Dendritic cell treated with granulocyte-macrophage colony-stimulating factor and Interleukin-4, amounts not matched to agents 40 ng/mL and 50 ng/mL, for 4 days (primary cell): ENCODE measurements around the gene CNNM3.
A peak's percentile ranks its signal among the peaks of the same experiment; 100 is the strongest.

ENCODE experiments used
- H3K27ac Mint-ChIP-seq: one replicate; pipeline ENCODE4 v1.8.0; 2022; ENCODE audit warnings: mild to moderate bottlenecking, mixed read lengths
- H3K27me3 Mint-ChIP-seq: one replicate; pipeline ENCODE4 v1.8.0; 2022; ENCODE audit warnings: mild to moderate bottlenecking, mixed read lengths
- H3K36me3 Mint-ChIP-seq: one replicate; pipeline ENCODE4 v1.8.0; 2022; ENCODE audit warnings: low read depth, mixed read lengths
- H3K4me1 Mint-ChIP-seq: one replicate; pipeline ENCODE4 v1.8.0; 2022; ENCODE audit warnings: low read depth, mixed read lengths
- H3K4me3 Mint-ChIP-seq: one replicate; pipeline ENCODE4 v1.8.0; 2022; ENCODE audit warnings: mild to moderate bottlenecking, moderate library complexity, mixed read lengths
- H3K9me3 Mint-ChIP-seq: one replicate; pipeline ENCODE4 v1.8.0; 2022; ENCODE audit warnings: mixed read lengths
- intact Hi-C: fragments of 100-400 bp; cut with micrococcal nuclease; formaldehyde crosslinking; loops from one replicate; pipeline ENCODE4 v1.15.0; 2022

The CNNM3 gene

GRCh38 chr2:96875498-96876268, 59.6 kb downstream of the CNNM3 start:
- peak overlapping the region; percentile 45 for H3K27ac Mint-ChIP-seq
- H3K36me3 Mint-ChIP-seq, result no peaks in the 10 kb centered on the region
- H3K9me3 Mint-ChIP-seq, result no peaks in the 10 kb centered on the region
- H3K4me1 Mint-ChIP-seq, result peaks cover 54% of the 10 kb centered on the region
- no peak overlapping the region for H3K4me3 Mint-ChIP-seq
- intact Hi-C loops, result no loop called here
- peaks cover 96% of the 10 kb centered on the region for H3K27me3 Mint-ChIP-seq

DNA sequence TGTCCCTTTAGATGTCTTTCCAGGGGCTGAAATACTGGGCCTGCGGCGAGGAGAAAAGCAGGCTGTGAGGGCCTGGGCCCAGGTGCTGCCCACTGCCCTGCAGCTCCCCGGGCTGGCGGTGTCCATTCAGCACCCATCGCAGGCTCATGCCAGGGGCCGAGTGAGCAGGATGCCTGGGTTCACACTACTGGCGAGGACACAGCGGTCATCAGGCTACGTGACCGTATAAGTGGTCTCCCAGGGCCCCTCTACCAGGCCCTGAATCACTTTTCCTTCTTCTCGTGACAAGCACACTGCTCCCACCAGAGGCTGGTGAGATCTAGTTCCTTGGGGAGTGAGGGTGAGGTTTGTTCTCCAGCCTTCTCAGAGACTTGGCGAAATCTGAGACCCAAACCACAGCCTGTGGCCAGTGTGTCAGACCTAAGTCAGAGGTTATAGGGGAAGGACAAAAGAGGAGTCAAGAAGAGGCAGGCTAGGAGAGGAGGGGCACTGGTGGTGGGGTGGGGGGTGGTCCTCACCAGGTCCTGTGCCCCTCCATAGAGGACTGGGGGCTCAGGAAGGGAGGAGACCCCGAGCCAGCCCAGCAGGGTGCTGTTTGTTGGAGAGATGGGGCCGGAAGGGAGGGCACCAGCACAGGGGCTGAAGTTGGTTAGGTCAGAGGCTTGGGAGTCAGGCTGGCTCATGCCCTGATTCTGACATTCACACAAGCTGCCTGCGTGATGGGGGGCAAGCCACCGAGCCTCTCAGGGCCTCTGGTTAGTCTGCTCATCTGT, 60.4 kb downstream of the CNNM3 start:
- Mint-ChIP-seq H3K4me3 (no peak overlapping the region), H3K9me3 (no peaks in the 10 kb centered on the region), H3K27me3 (peaks cover 96% of the 10 kb centered on the region), H3K4me1 (peaks cover 53% of the 10 kb centered on the region), H3K36me3 (no peaks in the 10 kb centered on the region), H3K27ac (no peak overlapping the region)
- intact Hi-C loops, result no loop called here

DNA sequence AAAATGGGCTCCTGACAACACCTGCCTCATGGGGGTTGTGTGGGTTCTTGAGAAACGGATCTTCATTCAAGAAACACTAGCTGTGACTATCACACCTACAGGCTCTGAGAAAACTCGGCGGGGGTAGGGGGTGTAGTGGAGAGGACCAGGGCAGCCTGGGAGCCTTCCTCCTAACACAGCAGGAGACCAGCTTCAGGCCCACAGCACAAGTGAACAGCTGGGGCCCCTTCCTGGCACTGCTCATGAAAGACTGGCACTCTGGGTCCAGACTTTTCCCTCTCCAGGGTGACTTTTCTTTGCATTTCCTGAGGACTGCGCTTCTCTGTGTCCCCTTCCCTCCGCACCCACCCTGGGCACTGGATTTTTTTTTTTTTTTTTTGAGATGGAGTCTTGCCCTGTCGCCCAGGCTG, 61.0 kb downstream of the CNNM3 start:
- Mint-ChIP-seq H3K36me3 (no peaks in the 10 kb centered on the region), H3K27ac (no peak overlapping the region)

DNA sequence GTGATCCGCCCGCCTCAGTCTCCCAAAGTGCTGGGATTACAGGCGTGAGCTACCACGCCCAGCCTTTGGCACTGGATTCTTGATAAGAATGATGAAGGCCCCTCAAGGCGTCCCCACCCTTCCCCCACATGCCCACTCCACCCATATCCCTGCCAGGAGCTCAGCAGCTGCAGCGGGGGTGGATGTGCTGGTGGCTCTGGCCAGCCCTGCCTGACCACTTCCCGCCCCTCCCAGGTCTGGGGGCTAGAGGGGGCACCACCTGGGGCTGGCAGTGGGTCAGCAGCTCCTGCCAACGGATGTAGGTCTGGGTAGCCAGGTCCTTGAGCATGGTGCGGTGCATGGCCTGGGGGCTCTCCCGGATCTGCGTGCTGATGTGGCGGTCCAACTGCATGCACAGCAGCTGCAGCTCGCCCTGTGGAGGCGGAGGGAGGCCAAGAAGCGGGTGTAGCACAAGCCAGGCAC, 61.6 kb downstream of the CNNM3 start:
- Mint-ChIP-seq H3K27me3 (peaks cover 97% of the 10 kb centered on the region), H3K27ac (no peak overlapping the region)

More for the DNA sequence above, 61.0 kb downstream of the CNNM3 start:
- H3K4me1 Mint-ChIP-seq, result peaks cover 55% of the 10 kb centered on the region
- intact Hi-C loops, result no loop called here
- no peaks in the 10 kb centered on the region for H3K9me3 Mint-ChIP-seq
- H3K27me3 Mint-ChIP-seq, result peaks cover 97% of the 10 kb centered on the region
- H3K4me3 Mint-ChIP-seq, result no peak overlapping the region

GRCh38 chr2:96878171-96878570, 62.1 kb downstream of the CNNM3 start:
- Mint-ChIP-seq H3K27me3 (peaks cover 97% of the 10 kb centered on the region), H3K4me3 (no peak overlapping the region), H3K36me3 (no peaks in the 10 kb centered on the region), H3K4me1 (peaks cover 48% of the 10 kb centered on the region), H3K27ac (no peak overlapping the region), H3K9me3 (no peaks in the 10 kb centered on the region)
- intact Hi-C loops, result no loop called here

More for the DNA sequence above, 61.6 kb downstream of the CNNM3 start:
- H3K4me3 Mint-ChIP-seq, result no peak overlapping the region
- intact Hi-C loops, result no loop called here
- peaks cover 53% of the 10 kb centered on the region for H3K4me1 Mint-ChIP-seq
- no peaks in the 10 kb centered on the region for H3K9me3 Mint-ChIP-seq
- H3K36me3 Mint-ChIP-seq, result no peaks in the 10 kb centered on the region

DNA sequence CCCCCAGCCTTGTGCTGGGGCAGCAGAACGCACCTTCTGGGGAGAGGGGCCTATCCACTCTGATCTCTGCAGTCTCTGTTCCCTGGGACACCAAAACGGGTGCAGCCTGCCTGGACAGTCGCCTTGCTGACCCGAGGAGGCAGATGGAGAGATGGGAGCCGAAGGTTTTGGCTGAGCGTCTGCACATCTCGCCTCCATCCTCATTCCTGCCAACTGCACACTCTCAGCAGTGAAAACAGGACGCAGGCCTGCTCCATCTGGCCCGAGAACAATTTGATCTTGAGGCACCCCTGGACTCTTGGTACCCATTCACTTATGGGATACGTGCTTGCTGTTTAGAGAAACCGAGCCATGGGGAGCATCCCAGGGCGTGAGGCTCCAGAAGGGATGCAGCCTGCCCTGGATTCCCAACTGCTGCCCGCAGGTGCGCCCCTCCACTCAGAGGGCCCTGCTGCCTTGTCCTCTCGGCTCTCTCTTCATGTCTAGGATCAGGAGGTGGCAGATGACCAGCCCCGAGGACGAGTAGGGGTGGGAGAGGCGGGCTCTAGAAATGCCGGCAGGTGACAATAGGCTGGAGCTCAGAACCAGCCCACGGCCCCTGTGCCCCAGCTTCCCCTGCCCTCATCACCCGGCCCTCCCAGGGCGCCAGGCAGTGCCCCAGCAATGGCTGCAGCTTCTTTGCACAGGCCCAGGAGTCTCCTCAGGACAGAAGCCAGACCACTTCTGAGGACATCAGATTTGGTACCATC, 62.9 kb downstream of the CNNM3 start:
- Mint-ChIP-seq H3K9me3 (no peaks in the 10 kb centered on the region), H3K27ac (no peak overlapping the region), H3K4me1 (peaks cover 42% of the 10 kb centered on the region), H3K4me3 (no peak overlapping the region), H3K27me3 (peaks cover 100% of the 10 kb centered on the region), H3K36me3 (no peaks in the 10 kb centered on the region)
- intact Hi-C loops, result no loop called here

- H3K9me3 Mint-ChIP-seq, result no peaks in the 10 kb centered on the region
- peaks cover 42% of the 10 kb centered on the region for H3K4me1 Mint-ChIP-seq
- no peak overlapping the region for H3K4me3 Mint-ChIP-seq
- H3K36me3 Mint-ChIP-seq, result no peaks in the 10 kb centered on the region
- H3K27me3 Mint-ChIP-seq, result peaks cover 100% of the 10 kb centered on the region
- intact Hi-C loops, result no loop called here
- no peak overlapping the region for H3K27ac Mint-ChIP-seq
These were observed 63.5 kb downstream of the CNNM3 start for GRCh38 chr2:96879545-96880040.

DNA sequence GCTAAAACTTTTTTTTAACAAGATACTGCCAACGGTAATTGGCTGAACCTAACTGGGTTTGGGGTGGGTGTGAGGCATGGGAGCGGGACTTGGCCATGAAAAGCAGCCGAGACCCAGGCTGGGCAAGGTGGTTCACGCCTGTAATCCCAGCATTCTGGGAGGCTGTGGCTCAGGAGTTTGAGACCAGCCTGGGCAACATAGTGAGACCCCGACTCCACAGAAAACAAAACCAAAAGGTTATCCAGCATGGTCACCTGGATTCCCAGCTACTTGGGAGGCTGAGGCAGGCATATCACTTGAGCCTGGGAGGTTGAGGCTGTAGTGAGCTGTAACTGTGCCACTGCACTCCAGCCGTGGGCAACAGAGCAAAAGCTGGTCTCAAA, 64.8 kb downstream of the CNNM3 start:
- intact Hi-C loops, result no loop called here
- Mint-ChIP-seq H3K9me3 (no peaks in the 10 kb centered on the region), H3K4me3 (no peak overlapping the region), H3K4me1 (peaks cover 42% of the 10 kb centered on the region), H3K36me3 (no peaks in the 10 kb centered on the region), H3K27me3 (peaks cover 100% of the 10 kb centered on the region), H3K27ac (no peak overlapping the region)

DNA sequence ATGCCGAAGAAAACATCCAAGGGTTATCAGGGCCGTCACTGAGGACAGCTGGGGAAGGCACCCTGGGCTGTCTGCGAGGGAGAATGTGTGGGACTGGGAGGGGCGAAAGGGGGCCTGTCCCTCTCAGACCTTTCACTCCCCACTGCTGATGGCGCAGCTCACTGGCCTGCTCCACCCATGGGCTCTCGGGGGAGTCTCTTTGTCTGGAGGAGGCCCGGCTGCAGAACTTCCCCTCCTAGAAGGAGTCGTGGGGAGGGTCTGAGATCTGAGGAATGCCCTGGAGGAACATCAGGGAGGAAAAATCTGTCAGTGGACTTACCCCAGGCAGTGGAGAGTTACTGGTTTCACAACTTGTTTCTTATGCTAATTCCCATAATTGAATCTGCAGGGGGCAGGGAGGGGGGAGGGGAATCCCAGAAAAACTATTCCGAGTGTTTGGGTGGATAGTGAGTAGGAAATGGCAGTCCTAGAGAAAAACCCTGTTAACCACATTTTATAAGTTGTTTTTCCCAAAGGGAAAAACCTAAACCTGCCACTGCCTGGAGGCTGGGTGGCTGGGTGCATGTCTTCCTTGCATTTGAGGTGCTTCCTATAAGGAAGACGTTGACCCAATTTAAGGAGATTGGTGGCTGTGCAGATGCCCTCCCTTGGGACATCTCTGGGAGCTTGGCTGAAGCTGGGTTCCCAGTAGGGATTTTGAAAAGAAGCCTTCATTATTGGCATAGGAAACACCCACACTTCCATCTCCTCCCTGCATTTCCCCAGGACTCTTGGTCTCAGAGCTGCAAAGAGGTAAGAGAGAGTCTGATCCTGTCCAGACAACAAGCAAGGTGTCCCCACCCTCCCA, 65.5 kb downstream of the CNNM3 start:
- Mint-ChIP-seq H3K27ac (no peak overlapping the region), H3K4me1 (peaks cover 42% of the 10 kb centered on the region), H3K4me3 (no peak overlapping the region), H3K27me3 (peaks cover 100% of the 10 kb centered on the region), H3K36me3 (no peaks in the 10 kb centered on the region), H3K9me3 (no peaks in the 10 kb centered on the region)
- intact Hi-C loops, result no loop called here

- Mint-ChIP-seq H3K36me3 (no peaks in the 10 kb centered on the region), H3K9me3 (no peaks in the 10 kb centered on the region), H3K4me3 (no peak overlapping the region), H3K4me1 (peaks cover 44% of the 10 kb centered on the region), H3K27me3 (peaks cover 100% of the 10 kb centered on the region), H3K27ac (no peak overlapping the region)
- intact Hi-C loops, result no loop called here
These were observed 66.2 kb downstream of the CNNM3 start for GRCh38 chr2:96882230-96882629.

- intact Hi-C loops, result no loop called here
- H3K27ac Mint-ChIP-seq, result no peak overlapping the region
- H3K4me1 Mint-ChIP-seq, result peaks cover 48% of the 10 kb centered on the region
- no peaks in the 10 kb centered on the region for H3K36me3 Mint-ChIP-seq
- no peaks in the 10 kb centered on the region for H3K9me3 Mint-ChIP-seq
- H3K4me3 Mint-ChIP-seq, result no peak overlapping the region
- H3K27me3 Mint-ChIP-seq, result peaks cover 97% of the 10 kb centered on the region
These were observed 66.8 kb downstream of the CNNM3 start for GRCh38 chr2:96882906-96883305.

- Mint-ChIP-seq H3K36me3 (no peaks in the 10 kb centered on the region), H3K27me3 (peaks cover 93% of the 10 kb centered on the region), H3K9me3 (no peaks in the 10 kb centered on the region), H3K4me3 (no peak overlapping the region), H3K27ac (no peak overlapping the region), H3K4me1 (peaks cover 48% of the 10 kb centered on the region)
- intact Hi-C loops, result no loop called here
These were observed 67.2 kb downstream of the CNNM3 start for GRCh38 chr2:96883306-96883705.
